Eye (tissue), 1 donor: ENCODE data around the gene SRSF11.
"Not testable (repeated sequence)": the region's sequence is repeated elsewhere in the genome, so short reads cannot be mapped to it uniquely, and the experiment has no call there.

ENCODE experiments used
- DNase-seq: peaks from one replicate; pipeline ENCODE4 v3.0.0-alpha.2; 2015

SRSF11 gene

GRCh38 chr1:70221238-70222121 lies at the start of gene SRSF11:
TSS of gene SRSF11 (plus strand) at chr1:70221380. CDS start at chr1:70221637, 257 bp downstream.
- DNase-seq: peak; percentile 98

DNA sequence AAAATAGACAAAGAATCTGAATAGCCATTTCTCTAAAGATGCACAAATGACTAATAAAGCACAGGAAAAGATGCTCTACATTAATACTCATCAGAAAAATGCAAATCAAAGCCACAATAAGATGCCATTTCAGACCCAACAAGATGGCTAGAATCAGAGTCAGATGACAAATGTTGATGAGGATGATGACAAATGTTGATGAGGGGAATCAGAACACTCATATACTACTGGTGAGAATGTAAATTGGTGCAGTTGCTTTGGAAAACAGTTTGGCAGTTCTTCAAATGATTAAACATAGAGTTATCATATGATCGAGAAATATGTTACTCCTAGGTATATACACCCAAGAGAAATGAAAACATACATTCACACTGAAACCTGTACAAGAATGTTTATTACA lies 49.7 kb upstream of the SRSF11 start:
- DNase-seq: no peak

GRCh38 chr1:70185181-70185580 lies 36.0 kb upstream of the SRSF11 start:
- not testable (repeated sequence) for DNase-seq

- no peak for DNase-seq
Measured at GRCh38 chr1:70188522-70188921, 32.7 kb upstream of the SRSF11 start.

DNA sequence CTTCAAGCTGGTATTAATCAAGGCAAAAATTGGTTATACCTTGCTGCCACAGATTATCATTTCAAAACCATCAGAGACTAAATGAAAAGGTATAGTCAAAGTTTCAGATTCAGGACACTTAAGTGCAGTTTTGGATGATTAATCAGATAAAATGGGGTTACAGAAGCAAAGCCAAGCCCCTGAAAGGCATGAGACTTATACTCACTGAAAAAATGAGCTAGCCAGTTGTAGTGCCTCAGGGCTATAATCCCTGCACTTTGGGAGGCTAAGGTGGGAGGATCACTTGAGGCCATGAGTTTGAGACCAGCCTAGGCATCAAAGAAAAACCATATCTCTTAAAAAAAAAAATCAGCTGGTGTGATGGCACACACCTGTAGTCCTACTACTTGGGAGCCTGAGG lies 31.0 kb upstream of the SRSF11 start:
- no peak for DNase-seq

DNA sequence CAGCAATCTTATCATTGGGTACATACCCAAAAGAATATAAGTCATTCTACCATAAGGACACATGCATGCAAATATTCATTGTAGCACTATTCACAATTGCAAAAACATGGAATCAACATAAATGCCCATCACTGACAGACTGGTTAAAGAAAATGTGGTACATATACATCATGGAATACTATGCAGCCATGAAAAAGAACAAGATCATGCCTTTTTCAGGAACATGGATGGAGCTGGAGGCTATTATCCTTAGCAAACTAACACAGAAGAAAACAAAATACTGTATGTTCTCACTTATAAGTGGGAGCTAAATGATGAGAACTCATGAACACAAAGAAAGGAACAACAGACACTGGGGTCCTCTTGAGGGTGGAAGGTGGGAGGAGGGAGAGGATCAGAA lies 28.7 kb upstream of the SRSF11 start:
- not testable (repeated sequence) for DNase-seq

GRCh38 chr1:70194601-70195000 lies 26.6 kb upstream of the SRSF11 start:
- no peak for DNase-seq

DNA sequence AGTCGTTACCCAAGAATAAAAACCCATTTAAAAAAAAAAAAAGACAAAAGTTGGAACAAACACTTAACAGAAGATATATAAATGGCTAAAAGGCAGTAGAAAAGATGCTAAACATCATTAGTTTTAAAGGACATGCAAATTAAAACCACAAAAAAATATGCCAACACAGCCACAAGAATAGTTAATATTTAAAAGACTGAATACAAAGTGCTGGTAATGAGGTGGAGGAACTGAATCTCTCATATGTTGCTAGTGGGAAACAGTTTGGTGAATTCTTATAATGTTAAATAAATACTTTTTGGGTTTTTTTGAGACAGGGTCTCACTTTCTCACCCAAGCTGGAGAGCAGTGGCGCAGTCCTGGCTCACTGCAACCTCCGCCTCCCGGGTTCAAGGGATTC lies 25.8 kb upstream of the SRSF11 start:
- DNase-seq: no peak

DNA sequence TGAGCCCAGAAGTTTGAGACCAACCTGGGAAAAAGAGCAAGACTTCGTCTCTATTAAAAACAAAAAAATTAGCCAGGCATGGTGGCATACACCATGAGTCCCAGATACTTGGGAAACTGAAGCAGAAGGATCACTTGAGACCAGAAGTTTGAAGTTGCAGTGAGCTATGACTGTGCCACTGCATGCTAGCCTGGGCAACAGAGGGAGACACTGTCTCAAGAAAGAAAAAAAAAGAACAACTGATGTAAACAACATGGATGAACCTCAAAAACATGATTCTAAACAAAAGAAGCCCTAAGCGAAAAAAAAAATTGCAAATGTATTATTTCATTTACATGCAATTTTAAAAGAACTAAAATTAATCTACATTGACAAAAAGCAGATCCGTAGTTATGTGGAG lies 24.8 kb upstream of the SRSF11 start:
- DNase-seq: no peak

GRCh38 chr1:70200065-70200464 lies 21.1 kb upstream of the SRSF11 start:
- no peak for DNase-seq

- DNase-seq: no peak
Measured at GRCh38 chr1:70202173-70202758, 18.9 kb upstream of the SRSF11 start.

- DNase-seq: no peak
Measured at GRCh38 chr1:70204139-70204538, 17.0 kb upstream of the SRSF11 start.

DNA sequence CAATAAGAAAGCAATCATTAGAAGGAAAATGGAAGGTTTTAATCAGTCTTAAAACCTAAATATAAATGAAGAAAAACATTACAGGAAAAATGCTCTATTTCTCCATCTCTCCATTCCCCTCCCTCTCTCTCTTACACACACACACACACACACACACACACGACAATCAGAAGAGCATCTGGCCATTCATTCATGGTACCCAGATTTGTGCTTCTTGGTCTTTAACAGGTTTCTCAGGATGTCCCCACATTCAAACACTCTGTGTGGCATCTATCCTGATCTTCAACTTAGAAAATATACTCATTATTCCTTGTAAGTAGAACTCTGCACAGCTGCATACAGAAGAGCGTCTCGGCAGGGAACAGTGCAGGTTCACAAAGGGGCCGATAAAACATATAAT lies 16.6 kb upstream of the SRSF11 start:
- peak; percentile 68 for DNase-seq

GRCh38 chr1:70205071-70205433 lies 16.1 kb upstream of the SRSF11 start:
- DNase-seq: no peak

DNA sequence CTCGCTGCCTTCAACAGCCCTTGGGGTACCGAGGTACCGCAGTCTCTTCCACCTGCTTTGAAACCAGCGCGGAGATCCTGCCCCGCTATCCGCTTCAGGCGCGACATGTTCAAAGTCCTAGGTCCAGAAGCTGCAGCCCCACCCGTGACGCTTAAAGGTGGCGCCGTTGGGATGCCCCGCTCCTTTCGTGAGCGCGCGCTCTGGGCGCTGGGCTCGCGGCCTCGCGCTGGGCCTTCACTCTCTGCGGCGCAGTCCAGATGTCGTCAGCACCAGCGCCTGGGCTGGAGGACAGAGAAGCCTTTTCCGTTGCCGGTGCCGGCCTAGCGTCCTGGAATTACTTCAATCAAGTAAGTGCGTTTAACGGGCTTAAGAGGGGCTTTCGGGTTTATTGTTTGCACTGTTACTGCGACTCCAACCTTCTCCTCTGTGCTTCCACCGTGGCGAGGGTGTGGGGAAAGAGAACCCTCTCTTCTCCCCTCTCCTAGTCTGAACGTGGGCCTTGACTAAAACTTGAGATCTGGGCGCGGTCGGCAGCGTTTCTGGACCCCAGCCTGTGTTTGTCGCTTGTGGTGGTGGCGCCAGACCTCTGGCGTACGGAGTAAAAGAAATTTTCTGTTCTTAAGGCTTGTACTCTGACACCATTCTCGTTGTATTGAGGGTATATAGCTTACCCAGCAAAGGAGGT lies 15.6 kb upstream of the SRSF11 start, which contains the start of gene LRRC40:
LRRC40 (minus strand) TSS at position 146 of the 685 bp plus-strand sequence; CDS start at position 107, 39 bp downstream.
- peak; percentile 99 for DNase-seq

DNA sequence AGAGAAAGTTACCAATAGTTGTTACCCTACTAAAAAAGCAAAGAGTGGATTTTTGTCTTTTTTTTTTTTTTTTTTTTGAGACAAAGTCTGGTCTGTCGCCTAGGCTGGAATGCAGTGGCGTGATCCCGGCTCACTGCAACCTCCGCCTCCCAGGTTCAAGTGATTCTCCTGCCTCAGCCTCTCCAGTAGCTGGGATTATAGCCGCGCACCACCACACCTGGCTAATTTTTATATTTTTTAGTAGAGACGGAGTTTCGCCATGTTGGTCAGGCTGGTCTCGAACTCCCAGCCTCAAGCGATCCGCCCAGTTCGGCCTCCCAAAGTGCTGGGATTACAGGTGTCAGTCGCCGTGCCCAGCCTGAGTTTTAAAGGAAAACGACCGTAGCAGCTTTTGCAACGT lies 14.3 kb upstream of the SRSF11 start:
- DNase-seq: not testable (repeated sequence)

DNA sequence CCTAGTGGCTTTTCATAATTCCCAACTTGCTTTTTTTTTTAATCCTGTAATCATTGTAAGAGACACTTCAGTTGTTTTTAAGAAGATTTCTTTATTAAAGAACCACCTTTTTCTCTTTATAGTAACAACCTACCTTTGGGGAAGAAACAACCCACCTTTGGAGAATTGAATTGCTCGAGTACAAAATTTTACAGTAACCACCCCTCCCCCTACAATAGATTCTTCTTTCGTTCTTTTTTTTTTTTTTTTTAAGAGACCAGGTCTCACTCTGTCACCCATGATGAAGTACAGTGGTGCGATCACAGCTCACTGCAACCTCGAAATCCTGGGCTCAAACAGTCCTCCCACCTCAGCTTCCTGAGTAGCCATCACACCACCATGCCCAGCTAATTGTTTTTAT lies 13.7 kb upstream of the SRSF11 start:
- no peak for DNase-seq

- no peak for DNase-seq
Measured at GRCh38 chr1:70208292-70208691, 12.9 kb upstream of the SRSF11 start.

- no peak for DNase-seq
Measured at GRCh38 chr1:70210820-70211219, 10.4 kb upstream of the SRSF11 start.

DNA sequence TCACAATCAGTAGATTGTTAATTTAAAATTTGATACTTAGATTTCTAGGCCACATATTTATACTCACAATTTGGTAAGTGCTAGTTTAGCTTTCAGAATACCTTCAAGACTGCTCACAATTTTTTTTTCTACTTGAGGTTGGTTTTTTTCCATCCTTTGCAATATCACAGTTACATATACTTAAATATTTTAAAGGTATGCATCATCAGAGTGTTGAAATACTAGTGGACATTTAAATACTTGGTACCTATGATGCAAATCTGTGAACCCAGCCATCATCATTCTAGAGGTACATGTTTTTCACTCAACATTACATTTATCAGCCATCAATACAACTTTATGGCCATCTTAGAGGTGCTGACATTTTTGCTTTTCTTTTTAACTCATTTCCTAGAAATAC lies 9.6 kb upstream of the SRSF11 start:
- DNase-seq: no peak

DNA sequence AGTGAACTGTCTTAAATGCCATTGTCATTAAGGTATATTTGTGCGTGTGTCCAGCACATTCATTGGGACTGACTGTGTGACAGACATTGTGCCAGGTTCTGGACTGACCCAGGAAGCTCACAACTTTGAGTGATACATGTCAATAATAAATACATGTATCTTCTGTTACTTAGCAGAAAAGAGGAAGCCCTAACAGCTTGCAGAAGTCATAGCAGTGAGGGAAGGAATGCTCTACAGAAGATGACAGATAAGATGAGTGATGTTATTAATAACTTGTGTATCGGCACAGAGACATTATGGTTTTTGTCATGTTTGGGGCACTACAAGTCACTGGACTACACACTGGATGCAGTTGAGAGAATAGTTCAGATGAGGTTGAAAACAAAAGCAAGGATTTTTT lies 1.2 kb upstream of the SRSF11 start:
- peak; percentile 11 for DNase-seq

DNA sequence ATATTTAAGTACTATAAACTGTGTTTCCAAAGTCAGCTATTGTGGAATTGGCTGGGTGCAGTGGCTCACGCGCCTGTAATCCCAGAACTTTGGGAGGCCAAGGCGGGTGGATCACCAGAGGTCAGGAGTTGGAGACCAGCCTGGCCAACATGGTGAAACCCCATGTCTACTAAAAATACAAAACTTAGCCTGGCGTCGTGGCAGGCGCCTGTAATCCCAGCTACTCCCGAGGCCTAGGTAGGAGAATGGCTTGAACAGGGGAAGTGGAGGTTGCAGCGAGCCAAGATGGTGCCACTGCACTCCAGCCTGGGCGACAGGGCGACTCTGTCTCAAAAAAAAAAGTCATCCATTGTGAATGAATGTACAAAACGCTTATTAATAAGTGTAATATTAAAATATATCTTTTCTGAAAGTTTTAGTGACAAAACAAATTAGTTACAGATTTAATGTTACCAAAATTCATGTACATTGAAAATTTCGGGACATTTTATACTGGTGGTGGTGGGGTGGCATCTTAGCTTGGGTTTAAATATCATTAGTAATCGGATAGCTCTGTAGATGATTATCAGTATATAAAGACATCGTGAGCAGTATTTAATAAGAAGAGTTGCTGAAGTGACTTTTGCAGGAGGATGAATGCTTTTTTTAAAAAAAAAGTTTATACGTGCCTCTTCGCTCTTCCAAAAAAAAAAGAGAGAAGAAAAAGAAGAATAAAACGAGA lies 503 bp upstream of the SRSF11 start:
- DNase-seq: no peak

- peak; percentile 14 for DNase-seq
Measured at GRCh38 chr1:70222716-70223235, 1.6 kb downstream of the SRSF11 start.
